Stimulated activated naive CD8-positive, alpha-beta T cell treated with anti-CD3 and anti-CD28 coated beads, Interleukin-15, Interleukin-2, amounts not matched to agents 100 U/mL and 50 U/mL, for 24 hours (primary cell): ENCODE results near the gene DLG5.
"Not testable (repeated sequence)": the region's sequence is repeated elsewhere in the genome, so short reads cannot be mapped to it uniquely, and the experiment has no call there.

Experiments used
- ATAC-seq: fragments of 150-1000 bp; cut with Tn5 transposase; one replicate; pipeline ENCODE4 v1.10.0; 2021
- DNase-seq: peaks from one replicate; pipeline ENCODE4 v3.0.0; 2021

The DLG5 gene

GRCh38 chr10:77768039-77768438 lies 158.5 kb downstream of the DLG5 start:
- DNase-seq, result no peak
- ATAC-seq, result no peak

- ATAC-seq, result no peak
- no peak for DNase-seq
Observed at GRCh38 chr10:77763453-77764430, 162.8 kb downstream of the DLG5 start.

GRCh38 chr10:77758406-77758805 lies 168.1 kb downstream of the DLG5 start:
- ATAC-seq, DNase-seq: not testable (repeated sequence)

GRCh38 chr10:77756319-77757232 lies 170.0 kb downstream of the DLG5 start:
- no peak for ATAC-seq
- peak; percentile 12 for DNase-seq

DNA sequence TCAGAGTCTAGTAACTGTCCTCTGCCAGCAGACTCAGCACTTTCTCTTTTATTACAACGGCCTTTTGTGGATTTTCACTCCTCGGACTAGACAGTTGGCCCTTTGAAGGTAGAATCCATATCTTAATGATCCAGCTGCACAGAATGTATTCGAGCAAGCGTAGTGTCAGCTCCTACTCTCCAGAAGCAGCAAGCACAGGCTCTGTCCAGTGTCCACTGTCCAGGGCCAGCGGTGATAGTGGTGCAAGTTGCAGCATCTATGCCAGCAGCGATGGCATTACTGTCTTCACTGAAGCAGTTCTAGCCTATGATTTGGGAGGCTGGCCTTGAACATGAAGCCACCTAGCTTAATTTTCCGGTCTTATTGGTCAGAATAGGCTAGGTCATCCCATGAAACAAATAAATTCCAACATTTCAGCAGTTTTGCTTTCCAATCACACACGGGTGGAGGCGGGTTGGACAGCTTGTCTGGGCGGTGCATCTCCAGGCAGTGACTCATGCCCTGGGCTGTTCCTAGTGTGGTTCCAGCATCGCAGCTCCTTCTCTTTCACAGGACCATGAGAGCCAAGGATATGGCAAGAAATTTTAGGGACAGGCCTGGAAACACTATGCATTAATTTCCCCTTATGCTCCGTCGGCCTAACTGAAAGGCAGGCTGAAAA lies 180.4 kb downstream of the DLG5 start:
- DNase-seq (no peak), ATAC-seq (no peak)

DNA sequence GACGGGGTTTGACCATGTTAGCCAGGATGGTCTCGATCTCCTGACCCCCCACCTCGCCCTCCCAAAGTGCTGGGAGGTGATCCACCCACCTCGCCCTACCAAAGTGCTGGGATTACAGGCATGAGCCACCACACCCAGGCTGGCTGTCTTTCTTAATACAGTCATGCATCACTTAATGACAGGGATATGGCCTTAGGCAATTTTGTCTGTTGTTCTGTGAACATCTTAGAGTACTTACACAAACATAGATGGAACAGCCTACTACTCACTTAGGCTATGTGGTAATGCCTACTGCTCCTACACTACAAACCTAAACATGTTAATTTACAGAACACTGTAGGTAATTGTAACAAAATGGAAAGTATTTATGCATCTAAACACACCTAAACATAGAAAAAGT lies 182.3 kb downstream of the DLG5 start:
- ATAC-seq, result no peak

DNA sequence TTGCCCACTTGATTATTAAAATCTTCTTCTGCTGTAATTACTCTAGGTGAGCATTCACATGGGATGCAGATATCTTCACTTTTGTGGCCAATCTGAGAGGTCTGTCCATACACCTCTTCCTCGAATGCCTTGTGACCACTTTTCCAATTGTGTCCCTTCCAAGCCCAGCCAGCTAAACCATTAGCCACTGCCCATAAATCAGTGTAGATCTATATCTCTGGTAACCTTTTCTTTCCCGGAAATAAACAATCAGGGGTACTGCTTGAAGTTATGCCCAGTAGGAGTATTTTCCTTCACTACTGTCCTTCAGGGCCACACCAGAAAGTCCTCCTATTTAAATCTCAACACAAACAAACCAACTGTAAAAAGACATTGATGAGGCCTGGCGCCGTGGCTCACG lies 184.4 kb downstream of the DLG5 start:
- no peak for DNase-seq
- no peak for ATAC-seq

More for the DNA sequence above, 182.3 kb downstream of the DLG5 start:
- no peak for DNase-seq

DNA sequence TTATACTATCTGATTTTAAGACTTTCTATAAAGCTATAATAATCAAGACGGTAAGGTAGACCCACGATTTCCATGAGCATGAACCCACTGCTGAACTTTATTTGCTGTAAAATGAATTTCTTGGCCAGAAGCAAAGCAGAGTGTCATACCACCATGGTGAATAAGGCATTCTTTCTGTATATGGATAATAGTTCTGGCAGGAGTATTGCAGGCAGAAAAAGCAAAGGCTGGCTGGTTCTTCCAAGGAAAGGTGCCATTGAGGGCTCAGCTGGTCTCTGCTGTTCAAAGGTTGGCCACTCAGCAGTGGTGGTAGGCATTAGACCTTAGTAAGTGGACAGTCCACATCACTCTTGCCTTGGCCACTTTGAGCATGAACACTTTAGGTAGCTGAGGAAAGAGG lies 184.8 kb downstream of the DLG5 start:
- no peak for DNase-seq
- ATAC-seq, result no peak
